Thoracic aorta (tissue), 2 donors: ENCODE results near the gene CACUL1. TPM values are rescaled to one million over a fixed set of nuclear protein-coding genes. Genes with fewer than 3 reads are reported as not detected.
A peak's percentile ranks its signal among the peaks of the same experiment; 100 is the strongest.
"Not testable (repeated sequence)": the region's sequence is repeated elsewhere in the genome, so short reads cannot be mapped to it uniquely, and the experiment has no call there.

Experiments used
- ATAC-seq: fragments of 150-250 bp; one replicate; pipeline ENCODE4 v1.8.0; 2017; ENCODE audit warnings: low read depth; ENCODE audit not compliant: insufficient number of reproducible peaks, low FRiP score
- DNase-seq: peaks from one replicate; pipeline ENCODE4 v3.0.0-alpha.2; 2020; ENCODE audit warnings: low spot score
- H3K27ac ChIP-seq, 2 donors: fragments of 200-600 bp; sonication (generic); 1 replicate in 1 of 2; 2 replicates in 1 of 2; pipeline ENCODE4 v1.5.1; 2016; ENCODE audit warnings: mild to moderate bottlenecking in 2 of 2, moderate library complexity in 2 of 2
- H3K27me3 ChIP-seq: fragments of 200-600 bp; sonication (generic); replicated peaks from 2 replicates; pipeline ENCODE4 v1.6.0; 2016; ENCODE audit warnings: mild to moderate bottlenecking; ENCODE audit not compliant: insufficient read depth
- H3K36me3 ChIP-seq: fragments of 200-600 bp; sonication (generic); one replicate; pipeline ENCODE4 v1.5.1; 2016
- H3K4me1 ChIP-seq, 2 donors: fragments of 200-600 bp; sonication (generic); 1 replicate in 1 of 2; 2 replicates in 1 of 2; pipeline versions ENCODE4 v1.5.1 to v1.6.0; 2016; ENCODE audit warnings: low read depth in 2 of 2, mild to moderate bottlenecking in 1 of 2; ENCODE audit not compliant: control insufficient read depth in 1 of 2
- H3K4me3 ChIP-seq: fragments of 200-600 bp; sonication (generic); 2 replicates; pipeline ENCODE4 v1.5.1; 2016; ENCODE audit warnings: mild to moderate bottlenecking
- H3K9me3 ChIP-seq: fragments of 200-600 bp; sonication (generic); 2 replicates; pipeline ENCODE4 v1.5.1; 2016
- CTCF ChIP-seq: fragments of 200-600 bp; sonication (generic); IDR thresholded peaks from one replicate; pipeline ENCODE4 v1.5.1; 2019; ENCODE audit warnings: antibody characterized with exemption
- total RNA-seq, 2 donors: library from RNA; depleted of rRNA; stranded (reverse); fragments of >200 nt; gene quantifications; one replicate each; pipeline versions ENCODE4 v1.1.0 to v1.2.3, GENCODE V29; 2016

CACUL1 gene
- total RNA-seq, 2 donors from 2014 or later, result 32.7 to 42.9 TPM

DNA sequence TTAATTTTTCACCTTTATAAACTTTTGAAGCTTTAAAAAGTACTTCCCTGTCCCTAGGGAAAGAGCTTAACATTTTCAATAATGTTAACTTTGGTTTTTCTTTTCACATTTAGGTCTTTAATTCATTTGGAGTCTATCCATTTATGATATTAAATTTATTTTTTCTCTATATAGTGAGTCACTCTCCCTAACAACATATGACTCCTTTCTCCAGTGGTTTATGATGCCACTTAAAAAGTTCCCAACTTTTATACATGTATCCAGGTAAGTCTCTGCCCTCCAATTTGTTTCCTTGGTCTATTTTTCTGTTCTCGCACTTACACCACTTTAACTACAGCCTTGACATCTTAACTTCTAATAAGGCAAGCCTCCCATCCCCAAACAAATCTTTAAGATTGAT, 3.5 kb downstream of the CACUL1 start:
- Histone ChIP-seq H3K4me1 (peaks cover 22 to 42% of the 10 kb centered on the region in 2 donors), H3K4me3 (no peak overlapping the region), H3K9me3 (no peaks in the 10 kb centered on the region), H3K27me3 (no peaks in the 10 kb centered on the region), H3K36me3 (no peaks in the 10 kb centered on the region), H3K27ac (no peak overlapping the region)
- TF ChIP-seq CTCF, result no peak
- DNase-seq, result no peak
- ATAC-seq, result no peak

GRCh38 chr10:118748041-118748440, 6.7 kb downstream of the CACUL1 start:
- Histone ChIP-seq H3K27me3 (no peaks in the 10 kb centered on the region), H3K9me3 (no peaks in the 10 kb centered on the region), H3K36me3 (no peaks in the 10 kb centered on the region), H3K4me1 (peaks cover 22 to 51% of the 10 kb centered on the region in 2 donors), H3K27ac (no peak overlapping the region), H3K4me3 (no peak overlapping the region)
- ATAC-seq, result no peak
- TF ChIP-seq CTCF, result no peak
- no peak for DNase-seq

DNA sequence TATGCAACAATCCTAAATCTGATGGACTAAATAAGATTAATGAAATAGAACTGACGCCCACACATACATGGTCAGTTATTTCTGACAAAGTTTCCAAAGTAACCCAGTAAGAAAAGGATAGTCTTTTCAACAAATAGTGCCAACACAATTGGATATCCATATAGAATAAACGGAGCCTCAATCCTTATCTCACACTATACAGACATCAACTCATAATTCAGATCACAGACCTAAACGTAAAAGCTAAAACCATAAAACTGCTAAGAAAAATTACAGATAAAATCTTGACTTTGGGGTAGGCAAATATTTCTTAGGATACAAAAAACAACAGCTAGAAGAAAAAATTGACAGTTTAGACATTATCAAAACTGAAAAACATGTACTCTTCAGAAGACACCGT, 8.5 kb downstream of the CACUL1 start:
- no peak for TF ChIP-seq CTCF
- H3K36me3 ChIP-seq, result no peaks in the 10 kb centered on the region
- H3K27me3 ChIP-seq, result no peaks in the 10 kb centered on the region
- no peak for DNase-seq
- ATAC-seq, result no peak
- no peak overlapping the region for H3K4me3 ChIP-seq
- H3K4me1 ChIP-seq, result peaks cover 31 to 56% of the 10 kb centered on the region in 2 donors
- no peak overlapping the region for H3K27ac ChIP-seq
- H3K9me3 ChIP-seq, result no peaks in the 10 kb centered on the region

DNA sequence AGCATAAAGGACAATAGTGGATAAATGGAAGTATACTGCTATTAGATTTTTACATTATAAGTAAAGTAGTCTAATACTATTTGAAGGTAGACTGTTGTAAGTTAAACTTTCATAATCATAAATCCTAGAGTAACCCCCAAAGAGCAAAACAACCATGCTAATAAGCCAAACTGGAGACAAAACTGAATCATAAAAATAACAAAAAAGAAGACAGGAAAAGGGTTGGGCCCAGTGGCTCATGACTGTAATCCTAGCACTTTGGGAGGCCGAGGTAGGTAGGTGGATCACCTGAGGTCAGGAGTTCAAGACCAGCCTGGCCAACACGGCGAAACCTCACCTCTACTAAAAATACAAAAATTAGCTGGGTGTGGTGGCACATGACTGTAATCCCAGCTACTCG, 9.7 kb downstream of the CACUL1 start:
- H3K4me1 ChIP-seq, result peaks cover 32 to 65% of the 10 kb centered on the region in 2 donors
- ATAC-seq (no peak), DNase-seq (no peak)
- no peak for TF ChIP-seq CTCF
- no peak overlapping the region for H3K4me3 ChIP-seq
- H3K27ac ChIP-seq, result peak overlapping the region; percentile 36 to 49
- H3K27me3 ChIP-seq, result no peaks in the 10 kb centered on the region
- H3K9me3 ChIP-seq, result no peaks in the 10 kb centered on the region
- no peaks in the 10 kb centered on the region for H3K36me3 ChIP-seq

DNA sequence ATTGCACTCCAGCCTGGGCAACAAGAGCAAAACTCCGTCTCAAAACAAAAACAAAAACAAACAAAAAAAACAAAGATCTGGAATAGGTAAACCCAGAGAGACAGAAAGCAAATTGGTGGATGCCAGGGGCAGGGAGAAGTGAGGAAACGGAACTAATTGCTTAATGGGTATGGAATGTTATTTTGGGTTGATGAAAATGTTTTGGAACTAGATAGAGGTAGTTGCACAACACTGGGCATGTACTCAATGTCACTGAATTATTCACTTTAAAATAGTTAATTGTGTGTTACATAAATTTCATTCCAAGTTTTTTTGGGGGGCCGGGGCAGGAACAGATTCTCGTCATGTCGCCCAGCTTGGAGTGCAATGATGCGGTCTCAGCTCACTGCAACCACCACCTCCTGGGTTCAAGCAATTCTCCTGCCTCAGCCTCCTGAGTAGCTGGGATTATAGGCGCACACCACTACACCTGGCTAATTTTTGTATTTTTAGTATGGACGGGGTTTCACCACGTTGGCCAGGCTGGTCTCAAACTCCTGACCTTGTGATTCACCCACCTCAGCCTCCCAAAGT, 10.3 kb downstream of the CACUL1 start:
- H3K27me3 ChIP-seq, H3K36me3 ChIP-seq, H3K4me3 ChIP-seq, H3K9me3 ChIP-seq, DNase-seq: not testable (repeated sequence)
- H3K4me1 ChIP-seq, result peaks cover 32 to 72% of the 10 kb centered on the region in 2 donors
- ATAC-seq, result peak; percentile 86
- peak overlapping the region; percentile 36 to 49 for H3K27ac ChIP-seq

DNA sequence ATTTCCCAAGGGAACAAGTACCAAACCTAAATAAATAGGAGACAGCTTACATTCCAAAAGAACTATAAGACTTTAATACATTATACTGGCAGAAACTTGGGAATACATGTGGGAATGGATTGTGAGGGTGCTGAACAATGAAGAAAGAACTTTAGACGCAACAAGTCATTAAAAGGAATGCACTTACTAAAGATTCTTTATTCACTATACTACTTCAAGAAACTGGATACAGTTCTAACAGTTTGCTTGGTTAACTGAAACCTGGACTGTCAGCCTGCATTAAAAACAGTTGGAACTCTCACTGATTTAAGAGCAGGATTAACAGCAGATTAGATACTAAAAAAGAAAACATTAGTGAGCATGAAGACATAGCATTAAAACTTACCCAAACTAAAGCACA, 12.0 kb downstream of the CACUL1 start:
- H3K4me3 ChIP-seq, result no peak overlapping the region
- no peaks in the 10 kb centered on the region for H3K9me3 ChIP-seq
- no peak for TF ChIP-seq CTCF
- H3K36me3 ChIP-seq, result no peaks in the 10 kb centered on the region
- no peak for DNase-seq
- peaks cover 32 to 69% of the 10 kb centered on the region in 2 donors for H3K4me1 ChIP-seq
- no peak for ATAC-seq
- no peaks in the 10 kb centered on the region for H3K27me3 ChIP-seq
- H3K27ac ChIP-seq, result peak overlapping the region in 1 of 2 donors; percentile 10
